ENCODE results near the gene CCDC159.

The CCDC159 gene

DNA sequence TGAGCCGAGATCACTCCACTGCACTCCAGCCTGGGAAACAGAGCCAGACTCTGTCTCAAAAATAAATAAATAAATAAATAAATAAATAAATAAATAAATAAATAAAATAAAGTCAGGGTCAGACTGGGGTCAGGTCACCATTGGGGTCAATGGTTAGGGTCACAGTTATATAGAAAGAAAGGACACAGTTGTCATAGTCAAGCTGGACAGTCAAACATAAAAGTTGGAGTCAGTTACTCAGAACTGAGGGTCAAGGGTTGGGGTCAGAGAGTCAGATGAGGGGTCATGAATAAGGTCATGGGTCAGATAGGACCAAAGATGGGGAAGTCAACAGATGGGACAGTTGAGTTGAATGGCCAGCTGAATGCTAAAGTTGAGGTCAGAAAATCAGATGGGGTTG is 54.5 kb downstream of the CCDC159 start:
- no peak for DNase-seq (ENCODE audit: low read depth, low spot score)
- TF ChIP-seq, protein P1, sequence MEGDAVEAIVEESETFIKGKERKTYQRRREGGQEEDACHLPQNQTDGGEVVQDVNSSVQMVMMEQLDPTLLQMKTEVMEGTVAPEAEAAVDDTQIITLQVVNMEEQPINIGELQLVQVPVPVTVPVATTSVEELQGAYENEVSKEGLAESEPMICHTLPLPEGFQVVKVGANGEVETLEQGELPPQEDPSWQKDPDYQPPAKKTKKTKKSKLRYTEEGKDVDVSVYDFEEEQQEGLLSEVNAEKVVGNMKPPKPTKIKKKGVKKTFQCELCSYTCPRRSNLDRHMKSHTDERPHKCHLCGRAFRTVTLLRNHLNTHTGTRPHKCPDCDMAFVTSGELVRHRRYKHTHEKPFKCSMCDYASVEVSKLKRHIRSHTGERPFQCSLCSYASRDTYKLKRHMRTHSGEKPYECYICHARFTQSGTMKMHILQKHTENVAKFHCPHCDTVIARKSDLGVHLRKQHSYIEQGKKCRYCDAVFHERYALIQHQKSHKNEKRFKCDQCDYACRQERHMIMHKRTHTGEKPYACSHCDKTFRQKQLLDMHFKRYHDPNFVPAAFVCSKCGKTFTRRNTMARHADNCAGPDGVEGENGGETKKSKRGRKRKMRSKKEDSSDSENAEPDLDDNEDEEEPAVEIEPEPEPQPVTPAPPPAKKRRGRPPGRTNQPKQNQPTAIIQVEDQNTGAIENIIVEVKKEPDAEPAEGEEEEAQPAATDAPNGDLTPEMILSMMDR (IDR thresholded peaks at IDR 0.05; ENCODE audit: insufficient read depth, low read length, missing control alignments) = no peak
- no peak overlapping the region for H3K4me3 ChIP-seq (ENCODE audit: low read depth, low read length)
- ChIA-PET POLR2A (no interaction called here), CTCF (interaction anchor here (1.8 to 2.0 kb wide), 3 partner anchors 18 to 82 kb away, joined by 4 to 8 read pairs (median 8); no protein-coding TSS in a partner anchor)

DNA sequence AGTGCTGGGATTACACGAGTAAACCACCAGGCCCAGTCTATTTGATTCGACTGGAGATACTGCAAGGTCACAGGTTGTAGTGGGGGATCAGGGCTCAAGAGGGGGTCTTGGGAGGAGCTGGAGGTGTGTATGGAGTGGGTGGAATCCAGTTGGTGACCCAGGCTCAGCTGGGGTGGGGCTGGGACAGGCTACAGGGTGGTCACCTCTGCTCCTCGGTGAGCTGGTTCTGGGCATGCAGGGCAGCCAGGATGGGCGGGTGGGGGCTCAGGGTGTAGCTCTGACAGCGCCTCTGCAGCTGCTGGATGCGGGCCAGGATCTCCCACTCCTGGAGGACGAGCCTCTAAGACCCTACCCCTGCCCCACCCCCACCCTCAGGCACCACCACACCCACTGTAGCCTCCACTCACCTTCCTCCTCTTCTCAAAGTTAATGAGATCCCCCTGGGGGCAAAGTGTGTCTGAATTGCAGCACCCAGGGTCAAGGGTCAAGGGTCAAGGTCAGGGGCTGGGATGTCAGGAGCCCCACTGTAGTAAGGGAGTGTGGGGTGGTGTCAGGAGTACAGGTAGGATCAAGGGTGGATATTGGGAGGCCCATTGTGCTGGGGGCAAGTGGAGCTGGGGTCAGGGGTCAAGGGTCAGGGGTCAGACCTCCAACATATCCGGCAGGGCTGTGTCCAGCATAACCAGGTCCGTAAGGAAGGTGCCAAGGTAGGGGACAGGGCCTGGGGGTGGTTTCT is 55.7 kb downstream of the CCDC159 start:
- ChIA-PET CTCF (interaction anchor here (0.9 to 2.9 kb wide), 6 partner anchors 12 to 81 kb away, joined by 3 to 8 read pairs (median 4); partner anchors contain the start of genes ODAD3 and RGL3), POLR2A (no interaction called here)
- TF ChIP-seq, protein P1 (IDR thresholded peaks at IDR 0.05; ENCODE audit: insufficient read depth, low read length, missing control alignments) = no peak
- H3K4me3 ChIP-seq (ENCODE audit: low read depth, low read length) = no peak overlapping the region
- no peak for DNase-seq (ENCODE audit: low read depth, low spot score)

All from AG04449 (cell line).